ENCODE data around the gene BTBD19.

GRCh38 chr1:44822981-44823451, 14.7 kb downstream of the BTBD19 start:
- no peak for TF ChIP-seq EZH2 (IDR thresholded peaks at IDR 0.05; ENCODE audit: borderline replicate concordance, low read depth, low read length, severe bottlenecking)
- no peak for TF ChIP-seq CTCF (IDR thresholded peaks at IDR 0.05; ENCODE audit: borderline replicate concordance, extremely low read depth, low read length, poor library complexity, severe bottlenecking)
